AG10803 (cell line): ENCODE measurements around the gene CD84.

Experiments
- DNase-seq: peaks from one replicate; pipeline ENCODE4 v3.0.0; 2010; ENCODE audit warnings: low read depth
- H3K4me3 ChIP-seq: 2 replicates; pipeline ENCODE4 v1.5.1; 2011; ENCODE audit warnings: mild to moderate bottlenecking, low read length, control low read depth
- TF ChIP-seq, protein P1 (sequence below): conservative IDR thresholded peaks from 2 replicates; pipeline ENCODE4 v1.5.1; 2011; ENCODE audit warnings: mild to moderate bottlenecking, low read length, control low read depth, inconsistent platforms

CD84 gene

DNA sequence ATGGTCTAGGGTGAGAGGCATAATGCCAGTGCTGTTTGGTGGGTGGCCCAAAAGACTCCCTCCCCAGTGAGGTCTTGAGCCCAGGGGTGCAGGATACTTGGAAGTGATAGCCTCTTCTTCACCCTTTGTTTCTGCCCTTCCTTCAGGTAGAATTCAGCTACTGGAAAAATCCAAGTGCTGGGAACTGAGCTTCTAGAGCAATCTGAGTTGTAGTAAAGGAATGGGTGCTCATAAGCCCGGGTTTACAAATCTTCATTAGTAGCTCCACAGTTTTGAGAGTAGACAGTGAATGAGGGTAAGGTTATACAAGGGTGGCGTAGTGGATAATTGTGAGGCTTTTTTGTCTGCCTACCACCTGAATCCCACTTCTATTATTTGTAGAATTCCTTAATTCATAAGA, 29.2 kb upstream of the CD84 start:
- no peak overlapping the region for H3K4me3 ChIP-seq
- TF ChIP-seq, protein P1, sequence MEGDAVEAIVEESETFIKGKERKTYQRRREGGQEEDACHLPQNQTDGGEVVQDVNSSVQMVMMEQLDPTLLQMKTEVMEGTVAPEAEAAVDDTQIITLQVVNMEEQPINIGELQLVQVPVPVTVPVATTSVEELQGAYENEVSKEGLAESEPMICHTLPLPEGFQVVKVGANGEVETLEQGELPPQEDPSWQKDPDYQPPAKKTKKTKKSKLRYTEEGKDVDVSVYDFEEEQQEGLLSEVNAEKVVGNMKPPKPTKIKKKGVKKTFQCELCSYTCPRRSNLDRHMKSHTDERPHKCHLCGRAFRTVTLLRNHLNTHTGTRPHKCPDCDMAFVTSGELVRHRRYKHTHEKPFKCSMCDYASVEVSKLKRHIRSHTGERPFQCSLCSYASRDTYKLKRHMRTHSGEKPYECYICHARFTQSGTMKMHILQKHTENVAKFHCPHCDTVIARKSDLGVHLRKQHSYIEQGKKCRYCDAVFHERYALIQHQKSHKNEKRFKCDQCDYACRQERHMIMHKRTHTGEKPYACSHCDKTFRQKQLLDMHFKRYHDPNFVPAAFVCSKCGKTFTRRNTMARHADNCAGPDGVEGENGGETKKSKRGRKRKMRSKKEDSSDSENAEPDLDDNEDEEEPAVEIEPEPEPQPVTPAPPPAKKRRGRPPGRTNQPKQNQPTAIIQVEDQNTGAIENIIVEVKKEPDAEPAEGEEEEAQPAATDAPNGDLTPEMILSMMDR = no peak
- no peak for DNase-seq

DNA sequence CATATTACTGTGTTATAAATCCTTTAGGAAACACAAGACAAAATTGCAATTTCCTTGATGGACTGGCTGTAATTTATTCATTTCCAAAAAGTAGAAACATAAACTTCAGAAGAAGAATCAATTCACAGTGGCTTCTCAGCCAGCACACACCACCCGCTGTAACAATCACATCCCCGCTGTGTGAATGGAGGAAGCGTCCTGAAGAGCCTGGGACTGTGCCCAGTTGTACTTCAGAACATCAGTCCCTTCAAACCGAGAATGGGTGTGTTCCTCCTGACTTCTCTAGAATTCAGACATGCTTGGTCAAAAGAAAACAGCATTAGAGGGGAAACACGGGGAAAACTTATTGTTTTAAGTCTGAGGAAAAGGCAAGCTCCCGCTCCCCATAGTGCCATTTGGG, 28.8 kb upstream of the CD84 start:
- TF ChIP-seq, protein P1 = no peak
- H3K4me3 ChIP-seq = no peak overlapping the region
- DNase-seq = no peak

DNA sequence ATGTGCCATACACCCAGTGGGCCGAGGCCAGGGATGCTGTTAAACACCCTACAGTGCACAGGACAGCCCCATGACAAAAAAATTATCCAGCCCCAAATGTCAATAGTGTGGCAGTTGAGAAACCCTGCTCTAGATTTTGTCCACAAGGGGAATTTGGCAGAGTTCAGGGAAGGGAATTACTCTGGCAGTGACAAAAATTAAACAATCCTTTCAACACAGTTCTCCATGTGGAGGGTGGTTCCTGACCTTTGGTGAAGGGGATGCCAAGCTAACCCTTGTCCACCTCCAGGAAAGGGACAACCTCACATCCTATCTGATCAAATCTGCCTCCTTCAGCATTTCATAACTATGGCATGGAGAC, 28.4 kb upstream of the CD84 start:
- no peak for DNase-seq
- no peak overlapping the region for H3K4me3 ChIP-seq
- TF ChIP-seq, protein P1 = no peak

DNA sequence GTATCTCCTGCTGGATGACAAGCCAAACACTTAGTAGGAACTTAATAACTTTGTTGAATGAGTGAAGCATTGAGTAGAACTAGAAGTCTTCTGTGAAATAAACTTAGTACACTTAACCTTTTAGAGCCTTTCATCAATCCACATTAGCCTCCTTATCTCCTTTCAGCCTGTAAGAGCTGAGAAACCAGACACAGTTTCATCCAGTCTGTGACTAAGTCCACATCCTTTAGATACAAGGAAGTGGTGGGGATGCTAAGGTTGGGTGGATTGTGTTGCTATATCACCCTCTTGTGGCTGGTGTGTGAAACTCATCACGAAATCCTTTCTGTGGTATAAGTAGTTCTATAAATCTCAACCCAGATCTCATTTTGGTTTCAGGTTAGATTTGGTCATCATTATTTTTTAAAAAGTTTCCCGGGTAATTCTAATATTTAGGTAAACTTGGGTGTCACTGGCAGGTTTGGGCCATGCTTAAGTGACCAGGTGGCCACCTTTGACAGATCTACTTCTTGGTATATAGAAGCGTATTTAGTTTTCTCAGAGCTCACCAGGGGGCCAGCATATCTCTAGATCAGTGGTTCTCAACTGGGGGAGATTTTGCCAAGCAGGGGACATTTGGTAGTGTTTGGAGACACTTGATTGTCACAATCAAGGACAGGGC, 27.8 kb upstream of the CD84 start:
- TF ChIP-seq, protein P1 = peak; percentile 83
- H3K4me3 ChIP-seq = no peak overlapping the region
- peak; percentile 76 for DNase-seq

DNA sequence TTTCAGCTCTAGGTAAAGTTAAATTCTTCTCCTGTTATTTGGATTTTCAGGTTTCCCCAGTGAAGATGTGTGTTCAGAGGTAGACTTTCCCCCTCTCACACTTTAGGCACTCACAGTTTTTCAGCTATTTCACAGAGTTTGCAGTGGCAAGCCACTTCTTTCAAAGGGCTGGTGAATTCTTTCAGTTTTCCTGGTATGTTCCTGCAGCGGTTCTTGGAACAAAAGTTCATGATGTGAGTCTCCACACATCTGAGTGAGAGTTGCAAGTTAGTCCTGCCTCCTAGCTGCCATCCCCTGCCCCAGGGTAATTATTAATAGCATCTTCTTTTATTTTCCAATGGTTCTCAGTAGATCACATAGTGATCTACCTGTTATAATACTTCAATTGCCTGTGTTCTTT, 27.3 kb upstream of the CD84 start:
- TF ChIP-seq, protein P1 = no peak
- H3K4me3 ChIP-seq = no peak overlapping the region

DNA sequence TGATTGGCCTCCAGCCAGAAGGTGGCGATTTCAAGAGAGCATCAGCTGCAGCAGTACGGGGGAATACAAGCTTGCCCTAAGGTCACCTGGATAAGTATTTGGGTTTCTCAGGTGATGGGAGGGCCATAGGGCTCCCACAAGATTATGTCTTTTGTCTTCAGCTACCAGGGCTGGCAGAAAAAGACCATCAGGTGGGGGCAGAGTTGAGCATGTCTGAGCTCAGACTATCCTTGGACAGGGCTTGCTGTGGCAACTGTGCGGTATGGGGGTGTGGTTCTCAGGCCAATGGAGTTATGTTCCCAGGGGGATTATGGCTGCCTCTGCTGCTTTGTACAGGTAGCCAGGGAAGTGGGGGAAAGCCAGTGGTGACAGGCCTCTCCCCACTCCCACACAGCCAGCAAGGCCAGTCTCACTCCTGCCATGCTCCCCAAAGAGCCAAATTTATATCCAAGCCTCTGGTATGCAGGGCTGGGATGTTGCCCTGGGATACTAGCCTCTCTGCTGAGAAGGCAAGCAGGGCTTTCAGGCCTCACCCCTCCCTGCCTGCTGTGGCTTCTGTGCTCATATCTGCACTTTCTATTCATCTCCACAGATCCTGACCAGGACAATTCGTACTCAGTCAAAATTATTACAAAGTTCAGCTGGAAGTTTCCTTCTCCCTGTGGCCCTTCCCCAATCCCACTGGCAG, 26.6 kb upstream of the CD84 start:
- TF ChIP-seq, protein P1 = no peak
- no peak for DNase-seq
- H3K4me3 ChIP-seq = no peak overlapping the region

More for the DNA sequence above, 27.3 kb upstream of the CD84 start:
- DNase-seq = no peak

DNA sequence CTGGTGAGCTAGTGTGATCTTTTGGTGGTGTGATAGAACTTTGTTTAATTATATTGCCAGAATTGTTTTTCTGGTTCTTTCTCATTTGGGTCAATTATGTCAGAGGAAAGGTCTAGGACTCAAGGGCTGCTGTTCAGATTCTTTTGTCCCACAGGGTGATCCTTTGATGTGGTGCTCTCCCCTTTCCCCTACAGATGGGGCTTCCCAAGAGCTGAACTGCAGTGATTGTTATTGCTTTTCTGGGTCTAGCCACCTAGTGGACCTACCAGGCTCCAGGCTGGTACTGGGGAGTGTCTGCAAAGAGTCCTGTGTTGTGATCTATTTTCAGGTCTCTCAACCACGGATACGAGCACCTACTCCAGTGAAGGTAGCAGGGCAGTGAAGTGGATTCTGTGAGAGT, 25.9 kb upstream of the CD84 start:
- DNase-seq = no peak
- no peak overlapping the region for H3K4me3 ChIP-seq
- TF ChIP-seq, protein P1 = no peak
